Left cardiac atrium (tissue), 4 donors: Measurements from ENCODE around the gene C16orf87. TPM values are rescaled to one million over a fixed set of nuclear protein-coding genes. Genes with fewer than 3 reads are reported as not detected.

ENCODE experiments used
- ATAC-seq, 2 donors: fragments of 200-7000 bp; cut with Tn5 transposase; one replicate each; pipeline ENCODE4 v1.9.1; 2020; ENCODE audit warnings: mild to moderate bottlenecking in 2 of 2, moderate library complexity in 2 of 2
- DNase-seq: peaks from one replicate; pipeline ENCODE4 v3.0.0-alpha.2; 2020
- intact Hi-C, 2 donors: fragments of 100-400 bp; cut with DNase I; formaldehyde crosslinking; loops; one replicate each; pipeline versions ENCODE4 v1.14.1 to v1.15.1; 2022 to 2023
- total RNA-seq, 2 donors: library from RNA; stranded (reverse); fragmentation: NEBNext Ultra II Directional; extraction: Animal tissue kit (Norgen Biotek cat#: 25700); gene quantifications; one replicate each; pipeline ENCODE4 v1.2.1, GENCODE V29; 2021
- donor health status: DM: no; HTN: yes; CAD: no.
- donor health status: DM: no; HTN: yes; CAD: no; lungs with severe emphysema.
- donor health status: DM: yes; HTN: yes; CAD: no.
- donor health status: Dilated cardiomyopathy.

Gene C16orf87
- total RNA-seq, 2 donors from 2014 or later = 8.6 to 10.2 TPM

- ATAC-seq (no peak), DNase-seq (no peak)
- intact Hi-C loops = no loop called here
Observed at GRCh38 chr16:46782320-46782719, 48.7 kb downstream of the C16orf87 start.

- intact Hi-C loops = no loop called here
- no peak for DNase-seq
- no peak for ATAC-seq
Observed at GRCh38 chr16:46777804-46778203, 53.2 kb downstream of the C16orf87 start.

GRCh38 chr16:46775214-46775613 is 55.8 kb downstream of the C16orf87 start:
- ATAC-seq (no peak), DNase-seq (no peak)
- intact Hi-C loops = no loop called here

- DNase-seq (no peak), ATAC-seq (no peak)
Observed at GRCh38 chr16:46774743-46775177, 56.2 kb downstream of the C16orf87 start.

GRCh38 chr16:46772463-46772862 is 58.5 kb downstream of the C16orf87 start:
- no peak for DNase-seq
- ATAC-seq = no peak
- intact Hi-C loops = no loop called here

More at GRCh38 chr16:46774743-46775177, 56.2 kb downstream of the C16orf87 start:
- intact Hi-C loops = no loop called here

GRCh38 chr16:46768809-46769208 is 62.2 kb downstream of the C16orf87 start:
- DNase-seq = no peak
- intact Hi-C loops = no loop called here
- ATAC-seq = peak; percentile 45 to 73

GRCh38 chr16:46765050-46765449 is 65.9 kb downstream of the C16orf87 start:
- ATAC-seq = no peak
- intact Hi-C loops = no loop called here
- DNase-seq = no peak

GRCh38 chr16:46763147-46763546 is 67.8 kb downstream of the C16orf87 start:
- intact Hi-C loops = no loop called here

GRCh38 chr16:46762583-46762982 is 68.4 kb downstream of the C16orf87 start:
- no peak for DNase-seq
- intact Hi-C loops = no loop called here
- ATAC-seq = no peak

More at GRCh38 chr16:46763147-46763546, 67.8 kb downstream of the C16orf87 start:
- ATAC-seq (peak; percentile 84 to 86), DNase-seq (peak; percentile 74)

- intact Hi-C loops = no loop called here
- DNase-seq = no peak
- no peak for ATAC-seq
Observed at GRCh38 chr16:46759309-46759708, 71.7 kb downstream of the C16orf87 start.

- ATAC-seq (peak; percentile 85 to 88), DNase-seq (peak; percentile 81)
- intact Hi-C loops = no loop called here
Observed at GRCh38 chr16:46757339-46758050, 73.5 kb downstream of the C16orf87 start.

- DNase-seq (no peak), ATAC-seq (peak; percentile 2 to 38)
- intact Hi-C loops = no loop called here
Observed at GRCh38 chr16:46756772-46757171, 74.2 kb downstream of the C16orf87 start.

- DNase-seq (no peak), ATAC-seq (no peak)
- intact Hi-C loops = no loop called here
Observed at GRCh38 chr16:46753015-46753414, 78.0 kb downstream of the C16orf87 start.

- ATAC-seq (no peak), DNase-seq (no peak)
- intact Hi-C loops = no loop called here
Observed at GRCh38 chr16:46751381-46751780, 79.6 kb downstream of the C16orf87 start.

GRCh38 chr16:46748775-46749705 is 81.9 kb downstream of the C16orf87 start:
- ATAC-seq = peak; percentile 43 to 59
- DNase-seq = peak; percentile 64
- intact Hi-C loops = no loop called here

- ATAC-seq (peak; percentile 78 to 85), DNase-seq (peak; percentile 65)
- intact Hi-C loops = no loop called here
Observed at GRCh38 chr16:46747777-46748651, 83.0 kb downstream of the C16orf87 start, which contains the start of gene MYLK3. MYLK3 (minus strand) TSS chr16:46748344; CDS start chr16:46748193, 151 bp downstream.

GRCh38 chr16:46746821-46747776 is 83.9 kb downstream of the C16orf87 start:
- intact Hi-C loops = no loop called here
- DNase-seq = peak; percentile 71
- peak; percentile 67 to 68 for ATAC-seq
